Activated CD8-positive, alpha-beta memory T cell treated with anti-CD3 and anti-CD28 coated beads for 1 hour (primary cell): Measurements from ENCODE around the gene PCDH9.

Source experiments
- DNase-seq, 2 donors: peaks; one replicate each; pipeline ENCODE4 v3.0.0-alpha.2; 2020; ENCODE audit warnings: low read depth in 1 of 2; ENCODE audit errors: extremely low read depth in 1 of 2

PCDH9 gene

GRCh38 chr13:66992719-66993118 is 237.4 kb downstream of the PCDH9 start:
- DNase-seq, result no peak

DNA sequence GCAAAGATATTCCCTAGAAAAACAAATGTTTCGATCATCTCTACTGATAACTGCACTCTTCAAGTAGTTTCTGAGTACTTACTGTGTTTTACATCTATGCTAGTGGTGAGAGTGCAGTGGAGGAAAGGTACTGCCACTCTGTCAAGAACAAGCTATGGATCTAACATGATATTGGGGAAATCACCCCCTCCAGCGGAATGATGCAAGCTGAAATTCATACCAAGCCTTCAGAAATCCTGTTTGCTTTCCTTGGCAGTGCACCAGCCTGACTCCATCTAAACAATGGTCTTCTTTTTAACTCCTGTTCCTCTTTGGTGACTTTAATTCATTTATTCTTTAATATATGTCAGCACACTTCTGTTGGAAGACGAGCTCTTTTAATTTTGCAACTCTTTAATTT is 238.0 kb downstream of the PCDH9 start:
- no peak for DNase-seq

GRCh38 chr13:66984241-66984640 is 245.9 kb downstream of the PCDH9 start:
- DNase-seq, result no peak

GRCh38 chr13:66981912-66982311 is 248.2 kb downstream of the PCDH9 start:
- DNase-seq, result no peak

- DNase-seq, result no peak
Observed at GRCh38 chr13:66977161-66977560, 253.0 kb downstream of the PCDH9 start.

- no peak for DNase-seq
Observed at GRCh38 chr13:66974889-66975288, 255.2 kb downstream of the PCDH9 start.

GRCh38 chr13:66974174-66974573 is 256.0 kb downstream of the PCDH9 start:
- no peak for DNase-seq

DNA sequence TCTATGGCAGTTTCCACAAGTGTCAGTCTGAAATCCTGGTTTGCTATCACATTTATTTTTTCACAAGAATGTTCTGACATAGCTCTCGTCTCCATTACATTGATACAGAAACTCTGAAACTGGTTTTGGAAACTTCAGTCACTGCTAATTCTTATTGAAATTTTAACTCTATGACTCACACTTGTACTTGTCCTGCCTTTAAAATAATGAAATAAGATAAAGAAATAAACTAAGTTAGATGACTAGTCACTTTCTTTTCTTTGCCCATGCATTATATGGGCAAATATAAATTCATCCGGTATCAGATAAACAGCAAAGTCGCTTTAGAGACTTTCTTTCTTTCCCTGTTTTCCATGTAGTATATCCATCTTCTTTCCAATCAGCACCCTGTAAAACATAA is 257.5 kb downstream of the PCDH9 start:
- DNase-seq, result no peak

DNA sequence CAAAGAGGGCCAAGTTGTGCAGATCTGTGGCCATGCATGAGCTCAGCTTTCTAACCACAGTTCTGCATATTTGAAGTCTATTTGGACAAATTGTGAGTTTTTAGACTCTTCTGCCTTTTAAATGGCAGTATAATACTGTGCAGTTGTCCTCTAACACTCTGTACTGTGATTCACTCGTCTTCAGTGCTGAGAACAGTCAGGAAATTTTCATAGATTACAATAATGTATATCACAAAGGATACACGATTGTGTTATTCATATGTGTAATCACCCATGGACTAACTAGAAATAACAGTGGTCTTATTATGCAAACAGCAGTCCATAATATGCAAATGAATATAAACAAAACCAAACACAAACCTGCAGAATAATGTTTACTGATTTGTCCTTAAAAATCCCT is 259.1 kb downstream of the PCDH9 start:
- DNase-seq, result no peak

DNA sequence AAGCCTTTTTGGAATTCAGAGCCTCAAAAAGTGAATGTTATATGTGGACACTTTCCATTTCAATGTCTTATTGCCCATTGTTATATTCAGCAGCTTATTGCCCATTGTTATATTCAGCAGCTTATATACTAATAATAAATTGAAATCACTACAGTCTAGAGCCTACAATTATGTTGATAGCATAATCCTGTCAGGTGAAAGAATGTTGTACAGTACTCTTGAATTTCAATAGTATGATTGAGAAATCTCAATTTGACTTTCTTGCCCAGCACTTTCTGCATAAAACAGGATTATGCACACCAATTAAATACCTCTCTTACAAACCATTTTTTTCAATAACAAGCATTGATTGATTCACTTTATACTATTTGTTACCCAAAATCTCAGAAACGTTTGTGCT is 260.8 kb downstream of the PCDH9 start:
- no peak for DNase-seq

- no peak for DNase-seq
Observed at GRCh38 chr13:66967811-66968597, 262.1 kb downstream of the PCDH9 start.

- no peak for DNase-seq
Observed at GRCh38 chr13:66965181-66965580, 265.0 kb downstream of the PCDH9 start.

DNA sequence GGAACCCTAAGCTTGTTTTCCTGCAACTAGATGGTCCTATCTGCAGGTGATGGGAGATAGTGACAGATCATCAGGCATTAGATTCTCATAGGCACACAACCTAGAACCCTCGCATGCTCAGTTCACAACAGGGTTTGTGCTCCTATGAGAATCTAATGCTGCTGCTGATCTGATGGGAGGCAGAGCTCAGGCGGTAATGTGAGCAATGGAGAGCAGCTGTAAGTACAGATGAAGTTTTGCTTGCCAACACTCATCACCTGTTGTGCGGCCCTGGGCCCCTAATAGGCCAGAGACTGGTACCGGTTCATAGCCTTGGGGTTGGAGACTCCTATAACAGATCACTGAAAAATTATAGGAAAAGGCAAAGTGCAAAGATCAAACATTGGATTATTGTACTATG is 267.2 kb downstream of the PCDH9 start:
- DNase-seq, result no peak

- DNase-seq, result no peak
Observed at GRCh38 chr13:66958611-66959010, 271.5 kb downstream of the PCDH9 start.

DNA sequence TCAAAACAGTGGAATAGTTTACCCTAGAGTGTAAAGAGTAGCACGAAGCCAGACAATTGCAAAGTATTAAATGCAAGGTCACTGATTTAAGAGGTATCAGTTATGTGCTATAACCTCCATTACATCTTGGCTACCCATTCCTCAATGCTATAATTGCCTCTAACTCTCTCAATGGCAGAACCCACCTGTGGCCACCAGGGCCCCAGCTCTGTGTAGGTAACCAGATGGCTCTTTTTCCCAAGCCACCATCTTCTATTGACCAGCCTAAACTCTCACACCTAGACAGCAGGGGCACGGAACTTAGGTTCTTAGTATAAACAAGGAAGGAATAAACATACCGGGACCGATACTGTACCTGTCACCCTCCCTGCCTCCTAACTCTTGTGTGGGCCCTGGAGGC is 277.6 kb downstream of the PCDH9 start:
- DNase-seq, result no peak

- no peak for DNase-seq
Observed at GRCh38 chr13:66951426-66951825, 278.7 kb downstream of the PCDH9 start.

GRCh38 chr13:66950666-66951065 is 279.5 kb downstream of the PCDH9 start:
- DNase-seq, result no peak

DNA sequence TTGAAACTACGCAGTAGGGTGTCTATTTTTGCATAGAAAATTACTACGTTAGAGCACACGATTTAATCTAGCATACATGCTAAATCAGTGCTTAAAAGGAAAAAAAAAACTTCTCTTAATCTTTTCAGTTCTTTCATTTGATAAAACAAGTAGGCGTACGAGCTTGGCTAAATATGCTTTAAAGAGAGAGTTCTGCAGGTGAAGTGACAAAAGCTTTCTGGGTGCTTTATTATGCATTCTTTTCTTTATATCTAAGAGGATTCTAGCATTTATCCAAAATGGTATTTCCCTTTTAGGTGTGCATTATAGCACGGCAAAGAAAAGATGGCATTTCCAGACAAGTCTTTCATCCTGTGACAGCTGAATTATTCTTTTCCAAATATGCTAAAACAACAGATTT is 281.2 kb downstream of the PCDH9 start:
- no peak for DNase-seq

DNA sequence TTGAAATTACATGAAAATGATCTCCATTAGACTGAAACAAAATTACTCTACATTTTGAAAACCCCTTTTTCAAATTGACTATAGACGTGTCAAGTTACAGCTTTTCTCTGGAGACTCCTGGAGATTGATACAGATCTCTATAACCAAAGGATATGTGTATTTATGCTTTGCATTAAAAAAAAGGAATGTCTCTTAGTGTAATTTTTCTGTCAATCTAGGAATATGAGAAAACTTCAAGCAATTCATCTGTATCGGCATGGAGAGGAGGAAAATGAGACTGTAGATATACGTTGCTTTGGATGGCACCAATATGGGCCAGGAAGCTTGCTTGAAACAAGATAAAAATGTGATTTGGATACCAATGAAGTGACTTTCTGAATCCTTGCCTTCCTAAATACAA is 286.6 kb downstream of the PCDH9 start:
- no peak for DNase-seq

DNA sequence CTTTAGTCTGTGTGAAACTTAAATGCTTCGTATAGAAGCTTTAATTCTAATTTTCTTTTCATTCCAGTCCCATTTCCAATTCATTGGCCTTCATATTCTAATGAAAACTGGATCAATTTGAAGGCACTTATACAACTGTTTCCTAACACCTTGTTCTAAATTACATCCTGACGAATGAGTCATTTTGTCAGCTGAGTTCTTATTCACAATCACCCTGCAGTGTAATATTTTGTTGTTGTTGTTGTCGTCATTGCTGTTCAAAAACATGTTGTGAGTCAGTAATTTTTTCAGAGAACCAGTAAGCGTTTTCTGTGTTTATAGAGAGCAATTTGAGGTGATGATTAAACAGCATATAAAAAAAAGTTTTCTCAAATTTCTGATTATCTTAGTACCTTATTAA is 290.0 kb downstream of the PCDH9 start:
- DNase-seq, result no peak

DNA sequence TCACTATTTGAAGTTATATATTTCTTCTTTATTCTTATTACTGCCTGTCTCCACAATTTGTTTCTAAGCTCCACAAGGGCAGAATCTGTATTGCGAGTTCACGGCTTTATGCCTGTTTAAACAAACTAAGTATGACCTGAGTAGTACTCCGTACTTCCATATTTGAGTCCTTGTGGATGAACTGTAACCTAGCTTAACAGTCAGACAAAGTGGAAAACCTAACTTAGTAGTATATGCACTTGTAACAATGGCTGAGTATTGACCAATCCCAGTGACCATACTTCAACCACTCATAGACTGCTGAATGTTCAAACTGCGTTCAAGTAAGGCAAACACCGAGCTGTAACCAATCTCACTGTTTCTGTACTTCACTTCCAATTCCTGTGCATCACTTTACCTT is 292.7 kb downstream of the PCDH9 start:
- no peak for DNase-seq

DNA sequence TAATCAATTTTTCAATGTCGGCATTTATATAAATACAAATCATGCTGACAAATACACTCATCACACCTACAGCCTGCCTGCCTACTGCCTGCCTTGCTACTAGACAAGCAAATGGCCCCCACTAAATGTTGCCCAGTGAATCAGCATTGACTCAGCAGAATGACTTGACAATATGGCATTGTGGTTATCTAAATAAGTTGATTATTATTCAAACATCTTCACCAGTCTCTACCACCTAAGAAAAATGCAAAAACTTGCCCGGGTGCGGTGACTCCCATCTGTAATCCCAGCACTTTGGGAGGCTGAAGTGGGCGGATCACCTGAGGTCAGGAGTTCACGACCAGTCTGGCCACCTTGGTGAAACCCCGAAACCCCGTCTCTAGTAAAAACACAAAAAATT is 296.1 kb downstream of the PCDH9 start:
- DNase-seq, result no peak

DNA sequence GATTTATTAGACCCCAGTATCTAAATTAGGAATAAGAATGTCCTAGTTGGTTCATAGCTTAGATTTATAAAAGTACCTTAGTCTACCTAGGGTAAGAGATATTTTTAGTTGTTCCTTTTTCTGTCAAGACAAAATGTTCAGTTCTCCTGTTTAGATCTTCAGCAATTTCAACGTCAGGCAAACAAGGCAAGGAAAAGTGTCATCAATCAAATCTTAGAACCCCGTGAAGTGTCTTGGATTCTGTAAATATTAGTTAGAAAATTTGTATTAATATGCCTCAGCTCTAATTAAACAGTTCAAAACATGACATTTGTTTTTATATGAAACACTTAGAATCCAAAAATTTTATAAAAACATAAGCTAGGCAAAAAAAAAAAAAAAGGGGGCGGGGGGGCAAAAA is 296.6 kb downstream of the PCDH9 start:
- DNase-seq, result no peak
